H1 (cell line): ENCODE data around the gene LDLRAD4.

ENCODE experiments used
- BRCA1 ChIP-seq: IDR thresholded peaks from 2 replicates; pipeline ENCODE4 v1.6.1; 2012; ENCODE audit warnings: low read depth, low read length, improper control_type of control experiment
- EZH2 ChIP-seq: fragments of 200-600 bp; sonication (generic); IDR thresholded peaks from 2 replicates; pipeline ENCODE4 v1.7.1; 2012; ENCODE audit warnings: low read depth, mild to moderate bottlenecking, moderate library complexity, low read length, inconsistent platforms; ENCODE audit not compliant: severe bottlenecking
- HDAC6 ChIP-seq: IDR thresholded peaks from one replicate; pipeline ENCODE4 v1.7.1; 2012; ENCODE audit warnings: low read depth, mild to moderate bottlenecking, inconsistent platforms, low read length, moderate library complexity
- POLR2A ChIP-seq, 2 experiments: IDR thresholded peaks; 1 replicate in 1 of 2; 2 replicates in 1 of 2; pipeline ENCODE4 v1.6.1; 2011; ENCODE audit warnings: low read depth in 2 of 2, low read length in 2 of 2, mild to moderate bottlenecking in 2 of 2; ENCODE audit errors: control extremely low read depth in 1 of 2
- POLR2AphosphoS5 ChIP-seq: IDR thresholded peaks from 2 replicates; pipeline ENCODE4 v1.6.1; 2011; ENCODE audit warnings: low read depth, low read length
- RBBP5 ChIP-seq: IDR thresholded peaks from 2 replicates; pipeline ENCODE4 v1.7.1; 2012; ENCODE audit warnings: low read depth, mild to moderate bottlenecking, inconsistent platforms, low read length, moderate library complexity, borderline replicate concordance
- SIN3A ChIP-seq, 2 experiments: IDR thresholded peaks in 1 of 2; conservative IDR thresholded peaks in 1 of 2; 2 replicates each; pipeline ENCODE4 v1.6.1; 2011 to 2012; ENCODE audit warnings: low read length in 2 of 2, improper control_type of control experiment in 1 of 2, low read depth in 1 of 2, mild to moderate bottlenecking in 1 of 2
- SUZ12 ChIP-seq: fragments of 200-600 bp; sonication (generic); IDR thresholded peaks from 2 replicates; pipeline ENCODE4 v1.6.1; 2012; ENCODE audit warnings: mild to moderate bottlenecking, inconsistent platforms, low read length, moderate library complexity, mixed read lengths
- TAF1 ChIP-seq: IDR thresholded peaks from 2 replicates; pipeline ENCODE4 v1.6.1; 2011; ENCODE audit warnings: mild to moderate bottlenecking, low read depth, low read length
- TF ChIP-seq, protein P1 (sequence below), 3 experiments: IDR thresholded peaks; 1 replicate in 2 of 3; 2 replicates in 1 of 3; pipeline versions ENCODE4 v1.5.1 to v1.6.1; 2011; ENCODE audit warnings: low read length in 3 of 3, mild to moderate bottlenecking in 3 of 3, inconsistent platforms in 2 of 3, low read depth in 1 of 3, moderate library complexity in 1 of 3; ENCODE audit not compliant: insufficient read depth in 1 of 3; ENCODE audit errors: control extremely low read depth in 1 of 3

DNA sequence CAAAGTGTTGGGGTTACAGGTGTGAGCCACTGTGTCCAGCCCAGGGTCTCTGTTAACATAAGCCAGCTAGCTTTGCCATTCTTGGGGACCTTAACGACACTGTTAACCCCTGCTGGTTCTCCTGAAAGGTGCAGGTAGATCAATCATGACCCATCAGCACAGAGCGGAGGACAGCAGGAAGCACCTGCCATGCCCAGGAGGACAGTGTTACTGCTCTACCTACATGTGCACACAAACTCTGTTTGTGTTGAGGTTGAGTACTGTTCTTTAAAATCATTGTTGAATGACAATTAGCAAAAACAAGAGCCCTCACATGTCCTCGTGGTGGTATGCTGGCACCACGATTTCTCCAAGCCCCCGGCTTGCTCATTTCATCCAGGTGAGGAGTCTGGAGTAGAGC lies 386.9 kb downstream of the LDLRAD4 start:
- TF ChIP-seq POLR2AphosphoS5, result no peak
- TF ChIP-seq POLR2A (IDR thresholded peaks at IDR 0.05; ENCODE audit: control extremely low read depth in 1 of 2, low read depth in 2 of 2, low read length in 2 of 2), result no peak
- TF ChIP-seq HDAC6, result no peak
- TF ChIP-seq SUZ12, result no peak
- no peak for TF ChIP-seq RBBP5
- no peak for TF ChIP-seq BRCA1
- TF ChIP-seq, protein P1, sequence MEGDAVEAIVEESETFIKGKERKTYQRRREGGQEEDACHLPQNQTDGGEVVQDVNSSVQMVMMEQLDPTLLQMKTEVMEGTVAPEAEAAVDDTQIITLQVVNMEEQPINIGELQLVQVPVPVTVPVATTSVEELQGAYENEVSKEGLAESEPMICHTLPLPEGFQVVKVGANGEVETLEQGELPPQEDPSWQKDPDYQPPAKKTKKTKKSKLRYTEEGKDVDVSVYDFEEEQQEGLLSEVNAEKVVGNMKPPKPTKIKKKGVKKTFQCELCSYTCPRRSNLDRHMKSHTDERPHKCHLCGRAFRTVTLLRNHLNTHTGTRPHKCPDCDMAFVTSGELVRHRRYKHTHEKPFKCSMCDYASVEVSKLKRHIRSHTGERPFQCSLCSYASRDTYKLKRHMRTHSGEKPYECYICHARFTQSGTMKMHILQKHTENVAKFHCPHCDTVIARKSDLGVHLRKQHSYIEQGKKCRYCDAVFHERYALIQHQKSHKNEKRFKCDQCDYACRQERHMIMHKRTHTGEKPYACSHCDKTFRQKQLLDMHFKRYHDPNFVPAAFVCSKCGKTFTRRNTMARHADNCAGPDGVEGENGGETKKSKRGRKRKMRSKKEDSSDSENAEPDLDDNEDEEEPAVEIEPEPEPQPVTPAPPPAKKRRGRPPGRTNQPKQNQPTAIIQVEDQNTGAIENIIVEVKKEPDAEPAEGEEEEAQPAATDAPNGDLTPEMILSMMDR (IDR thresholded peaks at IDR 0.05; ENCODE audit: control extremely low read depth in 1 of 3, insufficient read depth in 1 of 3, low read depth in 1 of 3, low read length in 3 of 3), result no peak
- no peak for TF ChIP-seq SIN3A (conservative IDR thresholded peaks at IDR 0.05 in 1 of 2, IDR thresholded peaks at IDR 0.05 in 1 of 2; ENCODE audit: low read depth in 1 of 2, low read length in 2 of 2)
- TF ChIP-seq TAF1, result no peak
- no peak for TF ChIP-seq EZH2
